Suprapubic skin (tissue), 4 donors: ENCODE data around the gene PTPRJ. TPM values are rescaled to one million over a fixed set of nuclear protein-coding genes. Genes with fewer than 3 reads are reported as not detected.

ENCODE experiments used
- DNase-seq, 2 donors: peaks; one replicate each; pipeline ENCODE4 v3.0.0-alpha.2; 2019; ENCODE audit warnings: low spot score in 2 of 2
- H3K27ac ChIP-seq: fragments of 200-600 bp; sonication (generic); one replicate; pipeline ENCODE4 v1.5.1; 2019
- H3K27me3 ChIP-seq: fragments of 200-600 bp; sonication (generic); one replicate; pipeline ENCODE4 v1.5.1; 2019
- H3K36me3 ChIP-seq: fragments of 200-600 bp; sonication (generic); one replicate; pipeline ENCODE4 v1.5.1; 2019
- H3K4me1 ChIP-seq: fragments of 200-600 bp; sonication (generic); one replicate; pipeline ENCODE4 v1.5.1; 2019
- H3K4me3 ChIP-seq: fragments of 200-600 bp; sonication (generic); one replicate; pipeline ENCODE4 v1.5.1; 2019; ENCODE audit warnings: mild to moderate bottlenecking
- H3K9me3 ChIP-seq: fragments of 200-600 bp; sonication (generic); one replicate; pipeline ENCODE4 v1.5.1; 2019
- EP300 ChIP-seq: sonication (generic); formaldehyde crosslinking; IDR thresholded peaks from one replicate; pipeline ENCODE4 v1.6.1; 2017; ENCODE audit warnings: antibody characterized with exemption
- POLR2A ChIP-seq, 2 donors: fragments of 450-650 bp; IDR thresholded peaks; one replicate each; pipeline ENCODE4 v1.6.1; 2017; ENCODE audit warnings: antibody characterized with exemption in 2 of 2, mild to moderate bottlenecking in 2 of 2, moderate library complexity in 2 of 2
- POLR2AphosphoS5 ChIP-seq, 3 donors: sonication (generic); formaldehyde crosslinking; IDR thresholded peaks; one replicate each; pipeline ENCODE4 v1.6.1; 2017; ENCODE audit warnings: antibody characterized with exemption in 3 of 3
- WGBS: methylation state at CpG from one replicate; pipeline ENCODE4 v1.1.5; 2018; 5-methylcytosine and 5-hydroxymethylcytosine counted together
- total RNA-seq, 4 donors: library from RNA; depleted of rRNA; stranded (reverse); fragments of >200 nt; gene quantifications; one replicate each; pipeline ENCODE4 v1.1.0, GENCODE V29; 2016
- TF ChIP-seq, protein P1 (sequence below), 2 donors: fragments of 200-600 bp in 1 of 2; fragments of 450-650 bp in 1 of 2; sonication (generic) in 1 of 2; IDR thresholded peaks; one replicate each; pipeline ENCODE4 v1.5.1; 2016 to 2019; ENCODE audit warnings: antibody characterized with exemption in 2 of 2, mild to moderate bottlenecking in 1 of 2, moderate library complexity in 1 of 2

PTPRJ gene
- total RNA-seq, 4 donors from 2014 or later: 4.0 to 15.5 (median 13.1) TPM

DNA sequence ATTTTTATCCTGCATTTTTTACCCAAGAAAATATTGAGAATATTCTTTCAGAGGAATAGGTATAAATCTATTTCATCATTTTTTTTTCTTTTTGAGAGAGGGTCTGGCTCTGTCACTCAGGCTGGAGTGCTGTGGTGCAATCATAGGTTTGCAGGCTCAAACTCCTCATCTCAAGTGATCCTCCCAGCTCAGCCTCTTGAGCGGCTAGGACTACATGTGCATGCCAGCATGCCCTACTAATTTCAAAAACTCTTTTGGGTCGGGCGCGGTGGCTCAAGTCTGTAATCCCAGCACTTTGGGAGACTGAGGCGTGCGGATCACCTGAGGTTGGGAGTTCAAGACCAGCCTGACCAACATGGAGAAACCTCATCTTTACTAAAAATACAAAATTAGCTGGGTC is 20.3 kb upstream of the PTPRJ start:
- no peak overlapping the region for H3K27ac ChIP-seq
- no peak for DNase-seq
- H3K27me3 ChIP-seq: no peaks in the 10 kb centered on the region
- TF ChIP-seq, protein P1, sequence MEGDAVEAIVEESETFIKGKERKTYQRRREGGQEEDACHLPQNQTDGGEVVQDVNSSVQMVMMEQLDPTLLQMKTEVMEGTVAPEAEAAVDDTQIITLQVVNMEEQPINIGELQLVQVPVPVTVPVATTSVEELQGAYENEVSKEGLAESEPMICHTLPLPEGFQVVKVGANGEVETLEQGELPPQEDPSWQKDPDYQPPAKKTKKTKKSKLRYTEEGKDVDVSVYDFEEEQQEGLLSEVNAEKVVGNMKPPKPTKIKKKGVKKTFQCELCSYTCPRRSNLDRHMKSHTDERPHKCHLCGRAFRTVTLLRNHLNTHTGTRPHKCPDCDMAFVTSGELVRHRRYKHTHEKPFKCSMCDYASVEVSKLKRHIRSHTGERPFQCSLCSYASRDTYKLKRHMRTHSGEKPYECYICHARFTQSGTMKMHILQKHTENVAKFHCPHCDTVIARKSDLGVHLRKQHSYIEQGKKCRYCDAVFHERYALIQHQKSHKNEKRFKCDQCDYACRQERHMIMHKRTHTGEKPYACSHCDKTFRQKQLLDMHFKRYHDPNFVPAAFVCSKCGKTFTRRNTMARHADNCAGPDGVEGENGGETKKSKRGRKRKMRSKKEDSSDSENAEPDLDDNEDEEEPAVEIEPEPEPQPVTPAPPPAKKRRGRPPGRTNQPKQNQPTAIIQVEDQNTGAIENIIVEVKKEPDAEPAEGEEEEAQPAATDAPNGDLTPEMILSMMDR (IDR thresholded peaks at IDR 0.05): no peak
- TF ChIP-seq POLR2A (IDR thresholded peaks at IDR 0.05): no peak
- no peak for TF ChIP-seq POLR2AphosphoS5 (IDR thresholded peaks at IDR 0.05)
- TF ChIP-seq EP300: no peak
- H3K36me3 ChIP-seq: no peaks in the 10 kb centered on the region
- no peak overlapping the region for H3K4me3 ChIP-seq
- no peaks in the 10 kb centered on the region for H3K9me3 ChIP-seq
- 94% methylated on average over 6 of the region's 6 CpGs for WGBS
- H3K4me1 ChIP-seq: no peaks in the 10 kb centered on the region

GRCh38 chr11:47961383-47961782 is 19.0 kb upstream of the PTPRJ start:
- Histone ChIP-seq H3K4me3 (no peak overlapping the region), H3K4me1 (no peaks in the 10 kb centered on the region), H3K27ac (no peak overlapping the region), H3K27me3 (no peaks in the 10 kb centered on the region), H3K36me3 (no peaks in the 10 kb centered on the region), H3K9me3 (no peaks in the 10 kb centered on the region)
- TF ChIP-seq, protein P1 (IDR thresholded peaks at IDR 0.05): no peak
- TF ChIP-seq EP300 (no peak), POLR2A (IDR thresholded peaks at IDR 0.05) (no peak), POLR2AphosphoS5 (IDR thresholded peaks at IDR 0.05) (no peak)
- DNase-seq: no peak
- 97% methylated on average over 5 of the region's 5 CpGs for WGBS

DNA sequence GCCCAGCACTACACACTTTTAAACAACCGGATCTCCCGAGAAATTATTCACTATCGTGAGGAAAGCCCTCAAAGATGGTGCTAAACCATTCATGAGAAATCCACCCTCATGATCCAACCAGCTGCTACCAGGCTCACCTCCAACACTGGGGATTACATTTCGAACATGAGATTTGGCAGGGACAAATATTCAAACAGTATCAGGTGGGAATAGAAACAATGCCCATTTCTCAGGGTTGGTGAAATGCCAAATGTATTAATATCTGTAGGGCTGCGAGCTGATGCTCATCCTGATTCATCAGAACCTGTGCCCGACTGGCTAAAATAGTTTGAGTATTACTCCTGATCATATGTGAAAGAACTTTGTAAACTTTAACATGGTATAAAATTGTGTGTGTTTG is 15.8 kb upstream of the PTPRJ start:
- WGBS: 67% methylated on average over 6 of the region's 6 CpGs
- TF ChIP-seq EP300 (no peak), POLR2AphosphoS5 (IDR thresholded peaks at IDR 0.05) (no peak), POLR2A (IDR thresholded peaks at IDR 0.05) (no peak)
- TF ChIP-seq, protein P1 (IDR thresholded peaks at IDR 0.05): no peak
- H3K27ac ChIP-seq: no peak overlapping the region
- no peak for DNase-seq
- no peak overlapping the region for H3K4me3 ChIP-seq
- no peaks in the 10 kb centered on the region for H3K36me3 ChIP-seq
- no peaks in the 10 kb centered on the region for H3K9me3 ChIP-seq
- H3K27me3 ChIP-seq: no peaks in the 10 kb centered on the region
- H3K4me1 ChIP-seq: no peaks in the 10 kb centered on the region

GRCh38 chr11:47967577-47968525 is 12.5 kb upstream of the PTPRJ start:
- no peak for DNase-seq
- Histone ChIP-seq H3K9me3 (no peaks in the 10 kb centered on the region), H3K27ac (no peak overlapping the region), H3K4me1 (no peaks in the 10 kb centered on the region), H3K27me3 (no peaks in the 10 kb centered on the region), H3K36me3 (no peaks in the 10 kb centered on the region), H3K4me3 (no peak overlapping the region)
- 79% methylated on average over 9 of the region's 9 CpGs for WGBS
- TF ChIP-seq POLR2A (IDR thresholded peaks at IDR 0.05): no peak
- no peak for TF ChIP-seq POLR2AphosphoS5 (IDR thresholded peaks at IDR 0.05)
- no peak for TF ChIP-seq EP300
- TF ChIP-seq, protein P1 (IDR thresholded peaks at IDR 0.05): no peak

GRCh38 chr11:47969401-47969800 is 11.0 kb upstream of the PTPRJ start:
- Histone ChIP-seq H3K27me3 (no peaks in the 10 kb centered on the region), H3K9me3 (no peaks in the 10 kb centered on the region), H3K4me1 (peaks cover 2% of the 10 kb centered on the region), H3K36me3 (no peaks in the 10 kb centered on the region), H3K27ac (no peak overlapping the region), H3K4me3 (no peak overlapping the region)
- TF ChIP-seq, protein P1 (IDR thresholded peaks at IDR 0.05): no peak
- WGBS: 58% methylated on average over 8 of the region's 8 CpGs
- no peak for DNase-seq
